WI38 (cell line): ENCODE data around the gene SMO.

Experiments used
- H3K4me3 ChIP-seq: 2 replicates; pipeline ENCODE4 v1.5.1; 2011; ENCODE audit warnings: low read depth, mild to moderate bottlenecking, control low read depth, low read length
- TF ChIP-seq, protein P1 (sequence below): IDR thresholded peaks from 2 replicates; pipeline ENCODE4 v1.5.1; 2012; ENCODE audit warnings: low read depth, mild to moderate bottlenecking, control low read depth, low read length

SMO gene

DNA sequence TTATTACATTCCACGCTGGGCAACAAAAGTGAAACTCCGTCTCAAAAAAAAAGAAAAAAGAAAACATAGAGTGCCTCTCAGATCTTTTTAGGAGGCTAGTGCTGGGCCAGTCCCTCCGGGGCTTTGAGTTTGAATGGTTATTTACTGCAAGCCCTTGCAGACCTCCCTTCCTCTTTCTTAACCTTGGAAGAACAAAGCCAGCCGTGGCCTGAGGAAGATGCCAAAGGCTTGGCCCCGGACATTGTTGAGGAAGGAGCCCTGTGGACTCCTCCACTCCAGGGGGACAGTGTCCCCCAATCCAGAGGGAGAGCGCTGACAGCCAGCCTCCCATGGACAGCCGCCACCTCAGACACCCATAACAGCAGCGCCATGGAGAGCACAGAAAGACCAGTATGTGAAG is 38.9 kb upstream of the SMO start:
- TF ChIP-seq, protein P1, sequence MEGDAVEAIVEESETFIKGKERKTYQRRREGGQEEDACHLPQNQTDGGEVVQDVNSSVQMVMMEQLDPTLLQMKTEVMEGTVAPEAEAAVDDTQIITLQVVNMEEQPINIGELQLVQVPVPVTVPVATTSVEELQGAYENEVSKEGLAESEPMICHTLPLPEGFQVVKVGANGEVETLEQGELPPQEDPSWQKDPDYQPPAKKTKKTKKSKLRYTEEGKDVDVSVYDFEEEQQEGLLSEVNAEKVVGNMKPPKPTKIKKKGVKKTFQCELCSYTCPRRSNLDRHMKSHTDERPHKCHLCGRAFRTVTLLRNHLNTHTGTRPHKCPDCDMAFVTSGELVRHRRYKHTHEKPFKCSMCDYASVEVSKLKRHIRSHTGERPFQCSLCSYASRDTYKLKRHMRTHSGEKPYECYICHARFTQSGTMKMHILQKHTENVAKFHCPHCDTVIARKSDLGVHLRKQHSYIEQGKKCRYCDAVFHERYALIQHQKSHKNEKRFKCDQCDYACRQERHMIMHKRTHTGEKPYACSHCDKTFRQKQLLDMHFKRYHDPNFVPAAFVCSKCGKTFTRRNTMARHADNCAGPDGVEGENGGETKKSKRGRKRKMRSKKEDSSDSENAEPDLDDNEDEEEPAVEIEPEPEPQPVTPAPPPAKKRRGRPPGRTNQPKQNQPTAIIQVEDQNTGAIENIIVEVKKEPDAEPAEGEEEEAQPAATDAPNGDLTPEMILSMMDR = no peak
- H3K4me3 ChIP-seq = no peak overlapping the region

DNA sequence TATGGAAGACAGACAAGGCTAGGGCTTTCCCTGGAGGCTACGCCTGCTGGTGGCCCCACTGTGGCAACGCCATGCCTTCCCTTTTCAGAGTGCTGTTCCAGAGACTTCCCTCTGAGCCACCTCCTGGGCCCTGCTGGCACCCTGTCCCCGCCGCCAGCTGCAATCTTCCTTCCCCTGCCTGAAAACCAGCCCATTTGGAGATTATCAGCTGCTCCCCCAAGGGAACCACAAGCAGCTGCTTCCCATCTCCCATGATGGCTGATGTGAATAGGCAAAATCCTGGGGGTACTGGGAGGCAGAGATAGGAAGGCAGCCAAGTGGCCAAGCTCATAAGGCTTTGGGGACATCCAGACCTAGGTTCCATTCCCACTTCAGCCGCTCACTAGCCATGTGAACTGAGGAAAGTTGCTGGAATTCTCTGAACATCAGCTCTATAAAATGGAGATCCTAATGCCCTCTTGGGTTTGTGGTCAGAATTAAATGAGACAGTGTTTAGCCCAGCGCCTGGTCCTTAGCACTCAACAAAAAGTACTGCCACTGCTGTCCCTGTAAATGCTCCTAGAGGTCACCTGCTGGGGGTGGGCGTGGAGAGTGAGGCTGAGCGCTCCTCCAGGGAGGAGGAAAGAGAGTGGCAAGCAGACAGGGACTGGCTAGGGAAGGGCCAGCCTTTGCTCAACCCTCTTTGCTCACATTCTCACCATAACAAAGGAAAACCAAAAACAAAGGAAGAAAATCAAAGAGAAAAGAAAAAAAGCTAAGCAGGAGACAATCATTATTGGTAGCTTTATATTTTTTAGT is 38.0 kb upstream of the SMO start:
- TF ChIP-seq, protein P1 = no peak
- H3K4me3 ChIP-seq = no peak overlapping the region

DNA sequence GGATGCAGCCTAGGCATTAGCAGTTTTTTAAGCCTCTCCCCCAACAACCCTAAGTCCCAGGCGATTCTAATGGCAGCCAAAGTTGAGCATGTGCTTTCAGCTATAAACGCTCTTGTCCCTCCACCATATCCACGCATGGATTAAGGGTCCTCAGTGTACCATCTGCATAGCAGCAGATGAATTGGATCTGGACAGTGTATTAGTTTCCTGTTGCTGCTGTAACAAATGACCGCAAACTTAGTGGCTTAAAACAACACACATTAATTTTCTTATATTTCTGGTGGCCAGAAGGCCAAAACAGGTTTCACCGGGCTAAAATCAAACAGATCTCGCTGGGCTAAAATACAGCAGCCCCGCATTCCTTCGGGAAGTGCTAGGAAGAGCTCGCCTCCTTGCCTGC is 30.8 kb upstream of the SMO start:
- H3K4me3 ChIP-seq = no peak overlapping the region
- TF ChIP-seq, protein P1 = no peak

GRCh38 chr7:129159539-129159938 is 28.9 kb upstream of the SMO start:
- H3K4me3 ChIP-seq = no peak overlapping the region
- TF ChIP-seq, protein P1 = no peak

DNA sequence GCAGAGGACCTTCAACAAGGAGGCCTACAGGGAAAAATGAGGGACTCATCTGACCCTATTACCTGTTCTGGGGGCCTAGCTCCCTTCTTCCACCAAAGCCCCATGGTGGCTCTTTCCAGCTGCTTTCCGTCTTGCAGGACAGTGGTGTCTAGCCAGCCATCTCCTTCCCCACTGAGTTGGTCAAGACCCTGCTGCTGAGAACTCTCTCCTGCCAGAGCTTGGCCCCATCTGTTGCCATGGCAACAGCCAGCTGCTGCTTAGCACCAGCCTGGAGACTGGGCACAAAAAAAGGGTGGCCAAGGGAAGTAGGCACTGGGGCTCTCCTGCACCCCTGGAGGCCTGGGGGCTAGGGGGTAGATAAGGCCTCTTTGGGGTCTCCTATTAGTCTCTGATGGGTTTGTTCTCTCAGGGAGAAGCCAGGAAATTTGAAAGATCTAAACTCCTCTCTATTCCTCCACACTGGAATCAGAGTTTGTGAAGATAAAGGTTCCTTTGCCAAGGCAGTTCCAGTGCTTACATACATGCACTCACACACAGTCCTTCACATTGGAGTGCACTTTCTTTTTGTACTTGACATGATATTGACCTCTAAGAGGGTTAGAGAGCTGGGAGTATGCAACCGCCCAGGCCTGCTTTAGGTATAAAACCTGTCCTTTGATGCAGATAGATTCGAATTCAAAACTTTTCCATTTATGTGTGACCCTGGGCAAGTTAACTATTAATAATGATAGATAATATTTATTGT is 28.1 kb upstream of the SMO start:
- TF ChIP-seq, protein P1 = no peak
- no peak overlapping the region for H3K4me3 ChIP-seq

DNA sequence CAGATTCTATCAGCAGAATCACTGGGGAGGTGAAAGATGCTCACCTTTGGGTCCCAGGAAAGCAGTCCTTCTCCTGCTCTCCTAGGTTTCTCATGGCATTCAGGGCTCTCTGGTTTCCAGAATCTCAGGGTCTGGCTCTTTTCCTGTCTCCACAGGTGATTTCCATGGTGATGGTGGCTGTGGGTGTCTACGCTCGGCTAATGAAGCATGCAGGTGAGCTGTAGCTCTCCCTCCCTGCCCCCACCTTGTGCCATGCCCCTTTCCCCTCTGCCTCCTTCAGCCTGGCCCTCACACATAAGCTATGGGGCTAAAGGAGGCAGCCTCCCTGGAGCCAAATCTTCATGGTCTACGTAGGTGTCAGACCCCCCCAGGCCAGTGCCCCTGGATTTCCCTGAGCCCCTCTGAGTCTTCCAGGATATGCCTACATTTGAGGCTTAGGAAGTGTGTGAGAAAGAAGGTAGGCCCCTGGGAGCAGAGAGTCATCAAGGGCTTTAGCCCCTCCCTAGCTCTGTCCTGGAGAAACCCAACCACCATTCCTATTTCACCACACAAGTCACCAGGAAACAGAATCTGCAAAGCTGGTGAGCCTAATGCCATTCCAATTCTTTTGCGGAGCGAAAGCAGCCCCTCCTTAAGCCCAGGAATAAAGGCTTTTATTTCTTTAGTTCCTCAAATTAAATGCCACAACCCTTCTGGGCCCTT is 26.8 kb upstream of the SMO start:
- no peak overlapping the region for H3K4me3 ChIP-seq
- TF ChIP-seq, protein P1 = no peak
